ENCODE data around the gene MATN4. TPM values are rescaled to one million over a fixed set of nuclear protein-coding genes. Genes with fewer than 3 reads are reported as not detected.

MATN4 gene
- total and polyA plus RNA-seq, 2 of the 4 experiments (the other 2 are of a cell fraction) = 0.12 TPM; not detected in 1

GRCh38 chr20:45355209-45356084 lies 47.3 kb upstream of the MATN4 start:
- H4K20me1 ChIP-seq (ENCODE audit: insufficient read depth, low read length) = peaks cover 5% of the 10 kb centered on the region; the same call in 1 of the 2 replicates
- H3K9me1 ChIP-seq (ENCODE audit: insufficient read depth, low read length) = peaks cover 19% of the 10 kb centered on the region
- H3K4ac ChIP-seq (ENCODE audit: low read depth, low read length) = peak overlapping the region; percentile 38; the same call in 1 of the 2 replicates
- no peaks in the 10 kb centered on the region for H3K36me3 ChIP-seq (ENCODE audit: control insufficient read depth, insufficient read depth, low read length)
- peak overlapping the region; percentile 85 for H3K4me2 ChIP-seq (ENCODE audit: low read depth, low read length)
- in situ Hi-C loops (cut with MboI; ENCODE audit: low sequenced_read_pairs) = loop anchor here (5.0 kb wide), 1 partner anchor 82 kb away; no protein-coding TSS in a partner anchor
- H4K5ac ChIP-seq (ENCODE audit: low read depth, low read length) = peak overlapping the region; percentile 25; the same call in 1 of the 2 replicates
- H2BK15ac ChIP-seq (ENCODE audit: low read depth, low read length) = peak overlapping the region; percentile 76; the same call in 2 of the 3 replicates
- peak overlapping the region; percentile 61; the same call in 1 of the 2 replicates for H3K18ac ChIP-seq (ENCODE audit: low read depth, low read length)
- no TSS peak for BruUV-seq (replicated peaks)
- H3K4me3 ChIP-seq (ENCODE audit: insufficient read depth, low read depth, low read length) = peak overlapping the region; percentile 13; the same call in 1 of the 2 replicates
- H3K27me3 ChIP-seq (ENCODE audit: control insufficient read depth, insufficient read depth, low read length) = no peaks in the 10 kb centered on the region
- H3K9ac ChIP-seq (ENCODE audit: low read depth, low read length) = peak overlapping the region; percentile 20; the same call in 1 of the 2 replicates
- no peaks in the 10 kb centered on the region for H3K9me3 ChIP-seq (ENCODE audit: control insufficient read depth, insufficient read depth, low read length)
- no peak overlapping the region for H2AFZ ChIP-seq (replicated peaks; ENCODE audit: low read length, poor library complexity)
- 0 out of 2 replicates have a peak overlapping the region, but pooled peaks have one; percentile 21 for H2AK5ac ChIP-seq (ENCODE audit: low read depth, low read length)
- H3K27ac ChIP-seq (ENCODE audit: insufficient read depth, low read length) = peak overlapping the region; percentile 68
- H2AK9ac ChIP-seq (replicated peaks; ENCODE audit: low read depth, low read length, poor library complexity) = no peak overlapping the region
- no CpG with 5 or more reads among the region's 5 CpGs for WGBS, 2 experiments (ENCODE audit: extremely low coverage in 2 of 2, insufficient read length in 1 of 2)
- peaks cover 0 to 16% of the 10 kb centered on the region in 2 experiments; a peak in 2 of 4 replicates for H3K79me1 ChIP-seq (ENCODE audit: low read depth in 1 of 2, low read length in 2 of 2)
- peak overlapping the region; percentile 81 for H2BK5ac ChIP-seq (ENCODE audit: low read depth, low read length, poor library complexity, severe bottlenecking)
- H4K91ac ChIP-seq (ENCODE audit: insufficient read depth, low read depth, low read length) = no peak overlapping the region
- H4K8ac ChIP-seq (ENCODE audit: low read depth in 2 of 2, low read length in 2 of 2) = 0 out of 4 replicates have a peak overlapping the region, but pooled peaks of 1 of the 2 experiments have one; percentile 20
- H3K56ac ChIP-seq (ENCODE audit: extremely low read depth, insufficient read depth, low read length) = no peak overlapping the region
- H3K23ac ChIP-seq (ENCODE audit: low read depth, low read length) = 0 out of 2 replicates have a peak overlapping the region, but pooled peaks have one; percentile 11
- DNase-seq (peak; percentile 88), ATAC-seq (ENCODE audit: low read depth) (peak; percentile 81)
- no peak overlapping the region for H3K14ac ChIP-seq (replicated peaks; ENCODE audit: low read depth, low read length)
- dilution Hi-C loops (cut with HindIII; ENCODE audit: low sequenced_read_pairs, unreplicated experiment) = no loop called here
- intact Hi-C loops (cut with micrococcal nuclease) = no loop called here
- H3K4me1 ChIP-seq (ENCODE audit: control insufficient read depth, insufficient read depth, low read length) = peaks cover 32% of the 10 kb centered on the region
- H2BK120ac ChIP-seq (ENCODE audit: low read depth, low read length) = peak overlapping the region; percentile 32; the same call in 1 of the 2 replicates
- CTCF ChIA-PET = interaction anchor here (0.8 kb wide), 2 partner anchors 18 to 36 kb away, joined by 4 read pairs; no protein-coding TSS in a partner anchor
- POLR2A ChIA-PET (ENCODE audit: unreplicated experiment) = interaction anchor here (0.6 kb wide), 1 partner anchor 9 kb away, joined by 3 read pairs; no protein-coding TSS in a partner anchor
- TF ChIP-seq FOS (IDR thresholded peaks at IDR 0.05; ENCODE audit: low read depth, low read length) = peak; percentile 63; the same call in 1 of the 2 replicates
- TF ChIP-seq CHD1 (IDR thresholded peaks at IDR 0.05; ENCODE audit: low read depth, low read length) = no peak
- TF ChIP-seq MXI1 (IDR thresholded peaks at IDR 0.05; ENCODE audit: borderline replicate concordance, low read depth, low read length) = no peak
- TF ChIP-seq MAFK (IDR thresholded peaks at IDR 0.05; ENCODE audit: low read depth, low read length) = no peak
- 0 out of 2 replicates have a peak, but pooled peaks have one; percentile 8 for TF ChIP-seq BHLHE40 (IDR thresholded peaks at IDR 0.05; ENCODE audit: low read depth, low read length)
- TF ChIP-seq CEBPB (IDR thresholded peaks at IDR 0.05; ENCODE audit: low read depth, low read length) = peak; percentile 73
- TF ChIP-seq RAD21 (IDR thresholded peaks at IDR 0.05; ENCODE audit: low read length) = no peak
- no peak for TF ChIP-seq MAZ (IDR thresholded peaks at IDR 0.05; ENCODE audit: borderline replicate concordance, low read depth, low read length)
- no peak for TF ChIP-seq ELK1 (IDR thresholded peaks at IDR 0.05; ENCODE audit: borderline replicate concordance, low read depth, low read length)
- no peak for TF ChIP-seq NFE2L2 (IDR thresholded peaks at IDR 0.05; ENCODE audit: low read depth, low read length)
- peak overlapping the region; percentile 40 for H2BK20ac ChIP-seq (ENCODE audit: low read depth, low read length)

Measured in IMR-90 (cell line).